GM21390 (cell line): ENCODE data around the gene PLXDC2.

Experiments
- ATAC-seq: cut with Tn5 transposase; IDR thresholded peaks from one replicate; pipeline ENCODE4 v1.9.1; 2021; ENCODE audit not compliant: unreplicated experiment

PLXDC2 gene

DNA sequence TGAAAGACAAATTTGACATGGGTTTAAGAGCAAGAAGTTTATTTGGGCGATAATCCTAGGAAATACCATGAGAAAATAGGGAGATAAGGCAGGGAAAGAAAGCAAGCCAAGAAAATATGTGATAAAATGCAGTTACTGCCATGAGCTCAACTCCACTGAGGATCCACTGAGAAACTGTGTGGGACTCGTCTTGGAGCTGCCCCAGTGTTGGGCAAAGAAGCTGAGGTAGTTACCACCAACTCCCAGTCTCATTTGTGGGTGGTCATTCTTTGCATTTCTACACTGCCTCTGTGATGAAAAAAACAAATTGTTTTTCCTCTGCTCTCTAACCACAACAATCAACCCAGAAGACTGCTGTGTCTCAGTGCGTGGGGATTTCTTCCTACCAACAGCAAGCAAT, 498.2 kb downstream of the PLXDC2 start:
- no peak for ATAC-seq

GRCh38 chr10:20327954-20328353, 511.7 kb downstream of the PLXDC2 start:
- no peak for ATAC-seq

- ATAC-seq = no peak
Observed at GRCh38 chr10:20330246-20330645, 514.0 kb downstream of the PLXDC2 start.

- no peak for ATAC-seq
Observed at GRCh38 chr10:20334559-20334958, 518.3 kb downstream of the PLXDC2 start.
